HG03108 (cell line): Measurements from ENCODE around the gene DNAH9.
"Not testable (repeated sequence)": the region's sequence is repeated elsewhere in the genome, so short reads cannot be mapped to it uniquely, and the experiment has no call there.

Experiments
- ATAC-seq: cut with Tn5 transposase; IDR thresholded peaks from one replicate; pipeline ENCODE4 v1.9.1; 2021; ENCODE audit warnings: moderate library complexity; ENCODE audit not compliant: unreplicated experiment

Gene DNAH9

DNA sequence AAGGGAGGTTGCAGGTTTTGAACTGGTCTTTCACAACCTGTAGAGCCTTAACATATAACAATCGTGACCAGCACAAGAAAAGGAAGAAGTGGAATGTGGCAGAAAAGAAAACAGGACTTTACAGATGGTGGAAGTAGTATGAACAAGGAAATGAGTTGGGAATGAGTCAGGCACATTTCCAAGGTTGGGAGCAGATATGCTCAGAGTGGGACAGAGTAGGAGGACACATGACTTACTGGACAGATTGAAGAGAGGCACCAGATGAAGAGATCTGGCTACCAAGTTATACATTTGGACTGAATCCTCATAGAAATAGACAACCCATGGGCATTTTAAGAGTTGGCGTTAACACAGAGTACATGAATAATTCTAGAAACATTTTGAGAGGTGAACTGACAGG is 303.7 kb downstream of the DNAH9 start:
- ATAC-seq = no peak

DNA sequence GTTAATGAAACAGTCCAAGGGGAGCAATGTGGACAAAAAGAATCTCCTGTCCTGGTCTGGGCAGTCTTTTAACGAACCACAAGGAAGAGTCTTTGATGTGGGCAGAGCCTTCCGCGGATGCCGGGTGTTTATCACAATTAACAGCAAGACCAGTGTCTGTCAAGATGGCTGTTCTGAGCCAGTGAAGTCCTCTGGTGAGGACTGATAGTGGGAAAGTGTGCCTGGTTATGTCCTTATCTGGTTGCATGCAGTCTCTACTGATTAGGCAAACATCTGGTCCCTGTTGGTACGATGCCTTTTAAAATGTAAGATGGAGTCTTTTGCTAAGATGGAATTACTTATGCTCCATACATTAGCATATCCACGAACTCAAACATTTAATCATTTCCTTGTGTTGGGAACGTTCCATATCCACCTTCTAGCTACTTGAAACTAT is 310.5 kb downstream of the DNAH9 start:
- no peak for ATAC-seq

- ATAC-seq = no peak
Observed at GRCh38 chr17:11909348-11909747, 311.1 kb downstream of the DNAH9 start.

DNA sequence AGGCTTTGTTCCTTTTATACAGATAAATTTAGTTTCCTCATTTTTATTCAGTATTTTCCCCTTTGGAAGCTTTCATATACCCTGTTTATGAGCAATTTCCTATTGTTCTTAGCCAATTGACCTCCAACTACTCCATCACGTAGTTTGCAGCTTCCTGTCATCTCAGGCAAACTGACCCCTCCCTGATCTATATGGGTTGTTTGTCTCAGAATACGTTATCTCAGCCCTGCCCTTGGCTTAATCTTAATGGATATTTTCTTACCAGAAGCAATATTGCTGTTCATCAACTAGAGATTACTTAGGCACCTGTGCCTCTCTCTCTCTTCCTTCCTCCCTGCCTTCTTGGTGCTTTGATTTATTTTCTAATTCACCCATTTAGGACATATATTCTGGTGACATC is 317.8 kb downstream of the DNAH9 start:
- ATAC-seq = no peak

DNA sequence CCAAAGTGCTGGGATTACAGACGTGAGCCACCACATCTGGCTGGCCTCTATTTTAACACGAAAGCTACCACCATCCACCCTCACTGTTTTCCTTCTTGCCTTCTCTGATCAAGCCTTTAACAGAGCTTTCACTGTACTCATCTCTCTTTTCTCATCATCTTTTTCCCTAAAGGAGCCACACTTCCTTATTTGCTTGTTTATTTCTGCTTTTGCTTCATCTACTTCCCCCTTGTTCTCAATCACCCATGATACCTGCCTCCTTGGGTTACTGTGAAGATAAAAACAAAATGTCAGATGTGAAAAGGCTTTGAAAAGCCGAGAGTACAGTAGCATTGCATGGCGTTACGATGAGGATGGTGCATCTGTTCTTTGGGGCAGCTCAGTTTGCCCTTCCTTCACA is 319.1 kb downstream of the DNAH9 start:
- ATAC-seq = no peak

DNA sequence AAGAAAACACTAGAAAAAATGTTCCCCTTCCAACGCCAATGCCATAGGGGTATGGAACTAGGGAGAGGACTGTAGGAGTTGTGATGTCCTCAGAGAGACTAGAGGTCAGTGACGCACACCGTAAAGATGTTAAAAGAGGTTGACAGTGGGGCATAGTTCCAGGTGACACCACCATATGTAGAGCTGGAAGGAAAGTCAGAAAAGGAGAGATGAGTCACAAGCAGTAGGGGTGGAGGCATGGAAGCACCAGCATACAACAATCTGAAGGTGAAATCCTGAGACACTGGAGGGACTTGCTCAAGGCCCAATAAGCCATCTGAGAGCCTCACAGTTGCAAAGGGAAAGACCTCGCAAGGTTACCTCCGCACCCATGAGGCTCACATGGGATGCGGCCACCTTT is 323.0 kb downstream of the DNAH9 start:
- no peak for ATAC-seq

- ATAC-seq = no peak
Observed at GRCh38 chr17:11922638-11923037, 324.4 kb downstream of the DNAH9 start.

DNA sequence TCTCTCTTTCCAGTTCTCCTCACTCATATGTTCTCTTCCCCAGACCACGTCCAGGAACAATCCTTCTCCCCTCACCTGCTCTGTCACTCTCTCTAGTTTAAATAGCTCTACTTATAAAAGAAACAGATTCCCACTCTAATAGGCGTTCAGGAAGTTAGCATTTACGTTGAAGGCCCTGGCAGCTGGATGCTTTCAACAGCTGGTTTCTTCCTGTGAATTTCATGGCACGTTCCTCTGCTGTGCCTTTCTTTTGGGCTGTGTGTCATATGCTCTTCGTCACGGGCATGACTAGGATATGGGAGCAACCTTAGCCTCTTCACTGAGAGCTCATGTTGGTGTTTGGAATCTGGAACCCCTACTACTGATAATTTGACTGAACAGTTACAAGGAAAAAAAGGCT is 325.8 kb downstream of the DNAH9 start:
- no peak for ATAC-seq

DNA sequence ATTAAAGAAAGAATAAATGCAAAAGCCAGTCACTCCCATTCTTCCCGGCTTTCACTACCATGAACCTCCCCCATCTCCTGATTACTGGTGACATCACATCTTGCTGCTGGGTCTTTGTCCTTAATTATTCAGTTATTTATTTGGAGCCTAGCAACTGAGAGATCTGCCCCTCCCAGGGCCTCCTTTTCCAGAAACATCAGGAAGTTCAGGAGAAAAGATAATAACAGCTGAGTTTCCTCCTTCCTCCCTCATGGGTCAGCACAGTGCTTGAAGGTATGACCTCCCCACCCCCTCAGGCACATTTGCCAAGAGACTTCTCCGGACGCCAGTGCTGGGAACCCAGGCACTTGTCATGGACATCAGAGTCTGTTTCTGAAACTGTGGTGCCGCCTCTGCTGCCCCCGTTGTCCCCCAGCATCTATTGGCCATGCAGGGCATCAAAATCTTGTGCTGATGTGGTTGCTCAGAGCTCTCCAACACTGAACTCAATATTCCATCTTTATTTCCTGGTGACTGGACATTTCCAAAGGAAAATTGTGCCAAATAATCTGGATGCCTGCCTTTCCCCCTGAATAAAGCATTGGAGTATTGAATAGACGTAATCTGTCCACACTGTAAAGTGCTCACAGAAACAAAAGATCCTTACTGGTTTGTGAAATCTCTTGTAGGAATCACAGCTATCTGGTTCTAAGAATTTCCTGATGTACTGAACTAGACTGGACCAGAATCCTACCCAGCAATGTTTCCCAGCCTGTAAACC is 327.2 kb downstream of the DNAH9 start:
- no peak for ATAC-seq

- ATAC-seq = no peak
Observed at GRCh38 chr17:11928436-11928835, 330.2 kb downstream of the DNAH9 start.

DNA sequence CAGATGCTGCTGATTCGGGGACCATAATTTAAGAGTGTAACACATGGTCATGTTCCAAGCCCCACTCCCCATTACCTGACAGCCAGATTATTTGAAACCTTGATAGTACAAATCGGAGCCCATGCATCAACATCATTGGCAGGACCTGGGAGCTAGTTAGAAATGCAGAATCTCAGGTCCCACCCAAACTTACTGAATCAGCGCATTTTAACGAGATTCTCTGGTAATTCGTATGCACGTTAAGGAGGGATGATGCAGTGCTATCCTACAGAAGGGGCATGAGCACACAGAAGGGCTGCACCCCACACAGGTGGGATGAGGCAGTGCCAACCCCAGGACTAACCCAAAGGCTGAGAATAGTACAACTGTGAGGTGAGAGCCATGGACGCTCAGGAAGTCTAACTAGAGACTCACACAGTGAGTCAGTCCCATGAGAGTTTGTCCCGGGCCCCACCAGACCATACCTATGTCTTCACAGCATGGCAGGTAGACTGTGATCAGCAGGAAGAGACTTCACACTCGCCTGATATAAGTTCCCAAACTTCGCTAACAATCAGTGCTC is 334.1 kb downstream of the DNAH9 start:
- ATAC-seq = no peak

GRCh38 chr17:11935734-11936406 is 337.6 kb downstream of the DNAH9 start:
- ATAC-seq = no peak

DNA sequence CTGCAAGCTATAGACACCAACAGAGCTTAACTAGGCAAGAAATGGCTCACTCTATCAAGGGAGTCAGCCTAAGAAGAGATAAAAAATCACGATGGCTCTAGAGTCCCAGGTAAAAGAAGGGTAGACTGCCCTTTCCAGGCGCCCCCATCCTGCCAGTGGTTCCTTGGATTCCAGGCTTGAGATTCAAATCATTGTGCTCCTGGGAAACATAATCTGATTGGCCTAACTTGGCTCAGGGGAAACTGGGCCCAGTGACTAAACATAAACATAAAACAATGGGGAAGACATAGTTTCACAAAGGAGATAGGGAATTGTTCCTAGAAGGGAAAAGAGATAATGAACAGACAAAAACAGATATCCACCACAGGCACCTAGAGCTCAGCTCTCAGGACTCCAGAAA is 342.6 kb downstream of the DNAH9 start:
- no peak for ATAC-seq

DNA sequence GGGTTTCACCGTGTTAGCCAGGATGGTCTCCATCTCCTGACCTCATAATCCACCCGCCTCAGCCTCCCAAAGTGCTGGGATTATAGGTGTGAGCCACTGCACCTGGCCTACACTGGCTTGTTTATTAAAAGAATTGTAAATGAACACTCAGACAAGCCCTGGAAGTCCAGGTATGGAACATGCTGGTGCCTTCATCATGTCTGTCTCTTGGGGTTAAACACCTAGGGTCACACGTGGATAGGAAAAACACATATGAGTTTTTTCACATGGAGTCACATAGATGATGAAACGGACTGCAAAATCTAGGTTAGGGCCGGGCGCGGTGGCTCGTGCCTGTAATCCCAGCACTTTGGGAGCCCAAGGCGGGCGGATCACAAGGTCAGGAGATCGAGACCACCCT is 344.8 kb downstream of the DNAH9 start:
- not testable (repeated sequence) for ATAC-seq

GRCh38 chr17:11943759-11944347 is 345.6 kb downstream of the DNAH9 start:
- ATAC-seq = no peak

DNA sequence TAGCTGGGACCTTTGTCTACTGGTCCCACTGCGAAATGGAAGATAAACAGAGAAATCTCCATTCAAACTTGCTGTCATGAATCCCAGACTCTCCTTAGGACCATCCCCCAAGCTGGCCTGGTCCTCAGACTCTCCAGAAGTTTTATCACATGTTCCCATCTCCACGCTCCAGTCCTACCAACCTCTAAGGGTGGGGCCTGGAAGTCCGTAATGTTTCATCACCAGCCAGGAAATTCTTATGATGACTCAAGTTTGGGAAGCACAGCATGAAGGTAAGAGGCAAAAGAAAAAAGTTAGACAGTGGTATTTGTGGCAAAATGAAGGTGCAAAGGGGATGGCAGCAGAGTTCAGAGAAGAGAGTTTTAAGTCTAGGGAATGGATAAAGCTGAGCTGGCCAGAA is 346.3 kb downstream of the DNAH9 start:
- no peak for ATAC-seq

- no peak for ATAC-seq
Observed at GRCh38 chr17:11948789-11949188, 350.5 kb downstream of the DNAH9 start.

GRCh38 chr17:11949571-11949970 is 351.3 kb downstream of the DNAH9 start:
- not testable (repeated sequence) for ATAC-seq

- ATAC-seq = no peak
Observed at GRCh38 chr17:11950771-11951519, 352.7 kb downstream of the DNAH9 start.

DNA sequence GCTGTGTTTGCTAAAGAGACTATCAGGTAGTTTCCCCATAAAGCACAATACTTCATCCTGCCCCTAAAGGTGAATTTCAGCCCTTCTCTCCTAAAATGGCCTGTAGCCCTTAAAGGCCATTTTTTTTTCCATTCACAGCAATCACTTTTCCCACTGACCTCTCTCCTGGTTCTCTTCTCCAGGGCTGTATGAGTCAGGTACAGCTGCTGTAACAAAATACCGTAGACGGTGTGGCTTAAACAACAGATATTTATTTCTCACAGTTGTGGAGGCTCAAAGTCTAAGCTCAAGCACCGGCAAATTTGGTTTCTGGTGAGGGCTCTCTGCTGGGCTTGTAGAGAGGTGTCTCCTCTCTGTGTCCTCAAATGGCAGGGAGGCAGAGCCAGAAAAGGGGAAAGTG is 354.3 kb downstream of the DNAH9 start:
- ATAC-seq = no peak

GRCh38 chr17:11953924-11954323 is 355.7 kb downstream of the DNAH9 start:
- ATAC-seq = no peak
